GM19395 (cell line): Measurements from ENCODE around the gene PDE4D.

Experiments used
- ATAC-seq: cut with Tn5 transposase; IDR thresholded peaks from one replicate; pipeline ENCODE4 v1.9.1; 2021; ENCODE audit warnings: mild to moderate bottlenecking, moderate library complexity; ENCODE audit not compliant: unreplicated experiment

The PDE4D gene

DNA sequence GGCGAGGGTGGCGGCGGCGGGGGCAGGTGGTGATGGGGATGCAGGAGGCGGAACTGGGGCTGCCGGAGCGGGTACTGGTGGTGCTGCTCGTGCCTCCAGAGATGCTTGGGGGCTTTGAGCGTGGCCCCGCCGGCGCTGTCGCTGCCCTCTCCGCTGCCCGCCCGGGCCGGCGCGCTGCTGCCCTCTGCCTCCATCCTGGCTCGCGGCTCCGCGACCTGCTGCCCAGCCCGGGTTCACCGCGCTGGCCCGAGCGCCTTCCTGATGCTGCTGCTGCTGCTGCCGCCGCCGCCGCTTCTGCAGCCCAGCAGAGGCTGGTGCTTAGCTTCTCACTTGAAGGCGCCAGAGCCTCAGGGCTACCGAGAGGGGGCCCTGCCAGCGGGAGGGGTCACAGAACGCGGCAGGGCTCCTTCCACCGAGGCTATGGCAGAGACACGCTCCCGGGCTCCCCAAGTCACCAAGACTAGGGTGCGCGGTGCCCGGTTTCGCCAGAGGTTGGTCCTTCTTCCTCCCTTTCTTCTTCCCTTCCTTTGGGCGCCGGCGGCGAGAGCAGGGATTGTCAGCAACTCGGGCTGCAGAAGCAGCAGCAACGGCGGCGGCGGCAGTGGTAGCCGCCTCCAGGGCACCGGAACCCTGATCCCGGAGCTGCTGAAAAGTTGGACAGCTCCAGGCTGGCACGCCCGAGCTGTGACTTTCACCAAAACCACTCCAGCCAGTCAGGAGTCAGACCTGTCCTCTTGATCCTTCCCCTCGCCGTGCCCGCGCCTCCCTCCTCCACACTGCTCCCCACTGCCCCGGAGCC lies at the start of gene PDE4D:
Gene PDE4D, minus strand, starts transcription at position 298 of the 799 bp plus-strand sequence.
- no peak for ATAC-seq

DNA sequence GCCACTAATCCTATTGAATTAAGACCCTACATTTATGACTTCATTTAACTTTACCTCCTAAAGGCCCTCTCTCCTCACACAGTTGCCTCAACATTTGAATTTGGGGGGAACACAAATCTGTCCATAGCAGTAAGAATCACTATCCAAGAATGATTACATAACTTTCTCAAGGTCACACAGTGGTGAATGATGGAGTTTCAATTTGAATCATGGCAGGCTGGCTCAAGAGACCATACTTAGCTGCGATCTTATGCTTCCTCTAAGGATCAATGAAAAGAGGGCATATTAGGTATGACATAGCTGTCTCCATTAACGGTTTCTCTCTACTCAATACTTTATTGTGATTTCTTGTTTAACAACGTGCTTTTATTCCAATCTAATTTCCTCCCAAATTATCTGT lies 44.1 kb upstream of the PDE4D start:
- ATAC-seq = no peak

DNA sequence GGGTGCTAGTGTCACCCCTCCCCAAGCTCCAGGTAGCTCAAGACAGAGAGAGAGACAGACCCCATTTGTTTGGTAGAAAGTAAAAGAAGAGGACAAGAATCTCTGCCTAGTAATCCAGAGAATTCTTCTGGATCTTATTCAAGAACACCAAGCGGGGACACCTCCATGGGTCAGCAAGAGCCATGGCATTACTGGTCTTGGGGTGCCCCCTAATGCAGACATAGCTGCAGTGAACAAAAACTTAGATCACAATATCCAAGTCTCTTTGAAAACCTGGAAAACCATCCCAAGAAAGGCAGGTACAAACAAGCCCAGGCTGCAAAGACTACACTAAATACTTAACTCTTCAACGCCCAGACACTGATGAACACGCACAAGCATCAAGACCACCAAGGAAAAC lies 29.9 kb upstream of the PDE4D start:
- ATAC-seq = no peak

GRCh38 chr5:59922220-59922619 lies 28.7 kb upstream of the PDE4D start:
- no peak for ATAC-seq

DNA sequence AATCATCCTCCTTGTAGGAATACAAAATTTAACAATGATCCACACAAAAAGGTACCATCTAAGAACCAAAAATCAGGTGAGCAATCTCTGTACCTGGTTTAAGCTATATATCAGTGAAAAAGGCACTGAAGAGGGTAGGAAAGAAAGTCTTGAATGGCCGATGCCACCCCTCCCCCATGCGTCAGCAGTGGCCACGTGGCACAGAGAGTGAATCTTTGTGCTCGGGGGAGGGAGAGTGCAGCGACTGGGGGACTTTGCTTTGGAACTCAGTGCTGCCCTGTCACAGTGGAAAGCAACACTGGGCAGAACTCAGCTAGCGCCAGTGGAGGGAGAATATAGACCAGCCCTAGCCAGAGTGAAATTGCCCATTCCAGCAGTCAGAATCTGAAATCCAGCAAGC lies 28.3 kb upstream of the PDE4D start:
- no peak for ATAC-seq

- no peak for ATAC-seq
Measured at GRCh38 chr5:59919484-59919883, 26.0 kb upstream of the PDE4D start.

DNA sequence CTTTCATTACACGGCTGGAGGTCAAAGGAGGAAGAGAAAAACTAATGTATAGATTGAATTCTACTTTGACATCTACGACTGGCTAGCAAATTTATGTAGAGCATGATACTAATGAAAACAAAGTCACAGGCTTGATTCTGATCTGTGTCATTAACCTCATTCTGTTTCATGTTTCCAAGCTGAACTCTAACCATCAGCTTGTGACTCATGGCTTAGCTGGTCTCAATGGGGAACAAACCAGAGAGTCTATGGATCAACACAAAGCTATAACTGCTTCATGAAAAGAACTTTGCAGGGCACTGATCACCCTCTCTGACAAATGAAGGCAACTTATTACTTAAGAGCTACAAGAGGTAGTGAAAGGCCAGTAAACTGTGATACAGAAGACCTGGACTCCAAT lies 23.6 kb upstream of the PDE4D start:
- ATAC-seq = no peak

GRCh38 chr5:59905188-59905587 lies 11.7 kb upstream of the PDE4D start:
- no peak for ATAC-seq

GRCh38 chr5:59897075-59897474 lies 3.5 kb upstream of the PDE4D start:
- no peak for ATAC-seq

DNA sequence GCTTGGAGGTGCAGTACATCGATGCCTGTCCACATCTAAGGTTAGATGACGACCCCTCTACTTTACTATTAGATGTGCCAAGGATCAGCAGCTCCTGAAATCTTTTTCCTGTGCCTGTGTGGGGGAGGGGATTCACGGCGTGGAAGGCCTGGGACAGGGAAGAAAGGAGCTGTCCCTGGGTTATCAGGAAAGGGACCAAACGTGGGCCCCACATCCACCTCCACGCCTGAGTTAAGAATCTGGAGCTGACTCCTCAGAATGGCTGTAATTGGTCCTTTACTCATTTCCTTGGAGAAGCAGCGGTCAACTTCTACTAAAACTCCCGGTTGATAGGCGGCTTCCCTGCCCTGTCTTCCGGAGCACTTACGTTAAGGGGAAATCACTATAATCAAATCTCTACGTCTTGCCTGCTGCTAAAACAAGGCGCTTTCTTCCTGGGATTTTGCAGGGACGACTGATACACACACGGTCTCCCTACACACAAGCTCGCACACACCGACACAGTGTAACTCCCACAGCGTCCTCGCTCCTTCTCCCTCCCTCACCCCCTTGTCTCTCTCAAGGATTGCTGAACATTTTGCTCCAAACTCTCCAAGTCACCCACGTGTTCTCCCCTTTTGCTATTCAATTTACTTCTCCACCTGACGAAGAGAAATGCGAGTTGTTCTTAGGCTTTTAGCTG lies 1.4 kb downstream of the PDE4D start:
- no peak for ATAC-seq

DNA sequence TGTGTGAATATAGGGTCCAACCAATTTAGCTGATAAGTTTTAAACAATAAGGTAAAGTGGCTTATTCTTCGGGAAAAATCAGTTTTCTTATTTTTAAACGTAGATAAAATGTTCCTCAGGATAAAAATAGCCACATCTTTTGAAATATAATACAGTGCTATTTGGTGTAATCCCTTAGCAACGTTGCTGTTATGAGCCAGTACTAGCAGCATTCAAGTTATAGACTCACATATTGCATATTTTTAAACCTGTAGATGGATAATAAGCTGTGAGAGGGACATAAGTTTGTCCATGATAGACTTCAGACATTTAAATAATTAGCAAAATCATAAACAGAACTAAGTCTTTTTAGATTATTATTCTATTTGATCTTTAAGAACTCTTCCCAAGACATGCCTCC lies 6.3 kb downstream of the PDE4D start:
- no peak for ATAC-seq

DNA sequence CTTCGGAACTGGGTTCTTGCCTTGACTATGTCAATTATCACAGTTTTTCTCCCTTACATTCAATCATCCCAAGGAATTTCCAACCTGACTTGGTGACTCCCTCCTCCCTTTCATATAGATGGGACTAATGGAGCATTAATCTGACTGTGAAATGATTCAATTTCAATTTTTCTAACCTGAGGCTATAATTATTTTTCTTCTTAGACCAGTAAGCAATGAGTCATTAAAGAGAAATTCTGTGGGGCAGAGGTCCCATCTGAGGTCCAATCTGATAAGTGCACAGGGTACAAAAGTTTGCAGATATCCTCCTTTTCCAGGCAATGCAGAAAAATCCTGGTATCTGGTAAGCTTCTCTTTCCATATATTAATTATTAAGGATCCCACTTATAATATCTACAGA lies 18.9 kb downstream of the PDE4D start:
- no peak for ATAC-seq

DNA sequence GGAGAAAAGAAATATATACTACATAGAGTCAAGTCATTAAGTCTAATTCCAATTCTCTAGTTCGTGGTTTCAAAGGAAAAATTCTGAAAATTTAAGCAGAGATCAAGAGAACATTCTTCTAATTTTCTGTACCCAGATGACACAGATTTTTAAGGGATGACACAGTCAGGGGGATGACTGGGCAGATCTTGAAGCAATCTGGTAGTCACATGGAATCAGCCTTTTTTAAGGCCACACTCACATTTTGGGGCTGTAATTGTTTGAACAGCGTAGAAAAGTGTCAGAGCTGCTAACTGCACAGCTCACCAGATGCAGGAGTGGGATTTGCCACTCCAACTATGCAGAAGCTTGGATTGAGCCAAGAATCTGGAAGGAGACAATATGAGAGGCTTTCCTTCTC lies 20.4 kb downstream of the PDE4D start:
- ATAC-seq = no peak

GRCh38 chr5:59866661-59867060 lies 26.9 kb downstream of the PDE4D start:
- ATAC-seq = no peak

DNA sequence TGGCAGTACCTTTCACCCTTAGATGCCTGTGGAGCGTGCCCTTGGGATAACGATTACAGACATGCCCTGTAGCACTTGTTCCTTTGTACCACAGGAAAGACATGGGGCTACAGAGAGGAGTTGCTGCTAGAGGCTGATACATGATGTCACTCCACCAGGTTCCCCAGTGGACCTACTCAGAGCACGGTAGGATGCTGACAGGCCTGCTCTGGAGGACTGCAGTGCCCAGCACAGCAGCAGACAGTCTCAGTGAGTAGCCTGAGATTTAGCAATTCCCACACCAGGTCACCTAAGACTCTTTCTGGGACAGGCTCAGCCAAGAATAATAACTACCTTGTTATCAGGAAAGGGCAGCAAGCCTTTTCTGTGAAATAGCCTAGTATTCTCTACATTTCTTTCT lies 28.8 kb downstream of the PDE4D start:
- no peak for ATAC-seq

DNA sequence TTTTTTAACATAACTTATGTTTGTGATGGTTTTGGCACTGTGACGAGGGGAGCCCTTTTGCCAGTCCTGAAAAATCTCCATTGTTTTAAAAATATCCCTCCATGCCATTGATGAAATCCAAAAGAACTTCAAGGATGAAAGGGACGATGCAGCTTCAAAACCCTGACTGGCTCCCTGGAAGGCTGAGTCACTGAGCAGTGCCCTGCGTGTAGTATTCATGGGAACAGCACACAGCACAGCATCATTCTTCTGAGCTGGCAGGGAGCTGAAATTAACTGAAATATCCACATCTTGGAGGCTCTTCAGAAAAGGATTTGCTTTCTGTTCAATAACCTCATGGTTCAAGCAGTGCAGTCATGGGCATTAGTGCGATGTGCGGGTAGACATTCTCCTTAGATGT lies 29.7 kb downstream of the PDE4D start:
- no peak for ATAC-seq

DNA sequence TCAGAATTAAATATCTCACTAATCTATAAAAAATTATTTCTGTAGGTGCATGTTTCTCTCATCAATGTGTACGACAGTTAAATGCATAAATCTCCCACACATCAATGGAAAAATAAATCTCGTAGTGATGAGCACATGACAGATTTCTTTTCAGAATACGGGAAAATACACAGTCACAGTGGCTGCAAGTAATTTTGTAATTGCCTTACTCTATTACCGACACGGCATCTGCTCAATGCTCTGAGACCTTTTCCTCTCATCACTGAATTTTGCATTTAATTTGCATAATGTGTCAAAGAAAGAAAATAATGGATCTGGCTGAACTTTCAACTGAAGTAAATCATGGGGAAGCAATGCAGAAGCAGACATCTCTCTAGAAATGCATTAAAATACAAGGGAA lies 37.2 kb downstream of the PDE4D start:
- ATAC-seq = no peak

GRCh38 chr5:59850766-59851165 lies 42.8 kb downstream of the PDE4D start:
- no peak for ATAC-seq

GRCh38 chr5:59847586-59847985 lies 45.9 kb downstream of the PDE4D start:
- no peak for ATAC-seq

- ATAC-seq = no peak
Measured at GRCh38 chr5:59845730-59846129, 47.8 kb downstream of the PDE4D start.

DNA sequence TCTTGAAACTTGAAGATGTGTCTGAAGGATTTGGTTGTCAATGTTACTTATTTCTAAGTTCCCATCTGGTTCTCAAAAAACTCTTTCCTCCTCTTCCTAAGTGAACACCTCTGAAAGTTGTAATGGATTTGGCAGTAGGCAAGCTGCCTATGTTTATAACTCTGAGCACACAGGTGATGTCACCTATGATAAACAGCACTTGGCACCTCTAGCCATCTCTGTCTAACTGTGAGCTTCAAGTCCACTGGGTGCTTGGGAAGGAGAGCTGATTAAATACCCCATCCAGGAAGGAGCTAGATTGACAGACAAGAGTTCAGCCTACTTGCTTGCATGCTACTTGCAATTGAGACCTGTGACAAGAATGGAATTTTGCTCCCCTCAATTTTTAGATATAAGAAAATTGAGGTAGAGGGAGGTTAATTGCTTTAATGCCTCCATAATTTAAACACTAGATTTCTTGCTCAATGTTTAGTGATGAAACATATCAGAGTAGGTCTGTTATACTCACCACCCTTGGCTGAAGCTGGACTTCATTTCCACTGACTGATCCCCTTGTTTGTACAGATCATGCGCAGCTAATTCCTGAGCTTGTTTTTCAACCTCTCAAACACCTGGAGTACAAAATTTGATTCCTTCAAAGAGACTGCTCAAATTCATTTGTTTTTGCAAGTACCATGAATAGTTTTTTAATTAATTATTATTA lies 49.9 kb downstream of the PDE4D start:
- no peak for ATAC-seq

- no peak for ATAC-seq
Measured at GRCh38 chr5:59842999-59843398, 50.5 kb downstream of the PDE4D start.
